ENCODE results near the gene ZNF138. TPM values are rescaled to one million over a fixed set of nuclear protein-coding genes. Genes with fewer than 3 reads are reported as not detected.

Gene ZNF138
- total RNA-seq, 1 donor from 2014 or later: 4.6 TPM

Other genes starting within 250 kb of the ZNF138 start
- 20.9 TPM for gene ZNF680, start 231.4 kb upstream of the ZNF138 start, total RNA-seq
- gene ZNF107, start 128.3 kb upstream of the ZNF138 start, total RNA-seq: 1.7 TPM
- gene ZNF273, start 108.8 kb downstream of the ZNF138 start, total RNA-seq: 1.5 TPM
- 2.2 TPM for gene ZNF117, start 196.6 kb downstream of the ZNF138 start, total RNA-seq
- 5.4 TPM for gene ERV3-1, start 212.3 kb downstream of the ZNF138 start, total RNA-seq